AG10803 (cell line): ENCODE results near the gene C5orf58.
"Not testable (repeated sequence)": the region's sequence is repeated elsewhere in the genome, so short reads cannot be mapped to it uniquely, and the experiment has no call there.

Source experiments
- DNase-seq: peaks from one replicate; pipeline ENCODE4 v3.0.0; 2010; ENCODE audit warnings: low read depth
- H3K4me3 ChIP-seq: 2 replicates; pipeline ENCODE4 v1.5.1; 2011; ENCODE audit warnings: mild to moderate bottlenecking, low read length, control low read depth
- CTCF ChIP-seq: conservative IDR thresholded peaks from 2 replicates; pipeline ENCODE4 v1.5.1; 2011; ENCODE audit warnings: mild to moderate bottlenecking, low read length, control low read depth, inconsistent platforms

C5orf58 gene

GRCh38 chr5:170233358-170233892 is 640 bp downstream of the C5orf58 start:
- DNase-seq, result no peak
- TF ChIP-seq CTCF, result no peak
- H3K4me3 ChIP-seq, result no peak overlapping the region

GRCh38 chr5:170235876-170236864 is 3.4 kb downstream of the C5orf58 start:
- no peak for DNase-seq
- H3K4me3 ChIP-seq, result no peak overlapping the region
- TF ChIP-seq CTCF, result no peak

- TF ChIP-seq CTCF, result no peak
- H3K4me3 ChIP-seq, result no peak overlapping the region
- DNase-seq, result no peak
These were observed 5.8 kb downstream of the C5orf58 start for GRCh38 chr5:170238456-170239196.

- DNase-seq, H3K4me3 ChIP-seq: not testable (repeated sequence)
These were observed 12.7 kb downstream of the C5orf58 start for GRCh38 chr5:170245436-170245835.

DNA sequence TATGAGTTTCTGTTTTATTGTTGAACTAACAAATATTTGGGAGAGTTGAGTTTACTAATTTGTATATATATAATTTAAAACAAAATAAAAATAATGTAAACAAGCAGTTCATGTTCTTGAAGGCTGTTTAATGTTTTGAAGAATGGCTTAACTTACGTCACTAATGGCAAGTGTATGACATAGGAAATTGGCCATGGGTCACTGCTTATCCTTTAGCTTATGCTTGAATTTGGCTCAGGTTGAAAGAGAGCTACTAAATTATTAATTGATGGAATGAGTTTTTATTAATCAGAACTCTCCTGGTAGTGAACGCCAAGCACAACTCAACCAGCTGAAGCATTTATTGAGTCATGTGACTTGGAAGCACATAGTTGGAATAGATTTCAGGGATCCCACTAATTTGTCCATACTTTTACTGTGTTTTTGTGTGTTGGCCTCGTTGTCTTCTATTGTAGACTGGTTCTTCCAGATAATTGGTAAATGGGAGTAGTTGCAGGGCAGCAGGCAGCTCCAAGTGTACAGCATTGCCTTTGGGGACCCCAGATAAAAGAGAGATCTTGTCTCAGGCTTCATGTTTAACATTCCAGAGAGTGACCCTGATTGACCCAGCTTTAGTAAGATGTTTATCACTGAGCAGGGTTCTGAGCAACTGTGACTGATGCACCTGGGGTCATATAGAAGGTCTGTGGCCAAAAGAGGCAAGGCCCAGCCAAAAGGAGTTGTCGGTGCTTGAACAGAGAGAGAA is 13.5 kb downstream of the C5orf58 start:
- no peak for TF ChIP-seq CTCF
- H3K4me3 ChIP-seq, result no peak overlapping the region
- no peak for DNase-seq

- TF ChIP-seq CTCF, result no peak
- DNase-seq, result no peak
- H3K4me3 ChIP-seq, result no peak overlapping the region
These were observed 14.6 kb downstream of the C5orf58 start for GRCh38 chr5:170247363-170247762.
